ENCODE data around the gene PLOD1.

GRCh38 chr1:11921022-11921421, 13.5 kb upstream of the PLOD1 start:
- TF ChIP-seq CTCF (IDR thresholded peaks at IDR 0.05): no peak
- no peak for TF ChIP-seq ZFX (IDR thresholded peaks at IDR 0.05; ENCODE audit: borderline replicate concordance)

All from 22Rv1 (cell line).